NCI-H1105 treated with DMSO at 0.1 percent for 48 hours (cell line): ENCODE results near the gene SYTL2.

Experiments used
- DNase-seq: peaks from one replicate; lab custom pipeline; 2025; lab: John Stamatoyannopoulos, UW

SYTL2 gene

GRCh38 chr11:85758480-85759039 is 52.4 kb downstream of the SYTL2 start:
- no peak for DNase-seq

GRCh38 chr11:85758026-85758425 is 52.9 kb downstream of the SYTL2 start:
- DNase-seq, result no peak

DNA sequence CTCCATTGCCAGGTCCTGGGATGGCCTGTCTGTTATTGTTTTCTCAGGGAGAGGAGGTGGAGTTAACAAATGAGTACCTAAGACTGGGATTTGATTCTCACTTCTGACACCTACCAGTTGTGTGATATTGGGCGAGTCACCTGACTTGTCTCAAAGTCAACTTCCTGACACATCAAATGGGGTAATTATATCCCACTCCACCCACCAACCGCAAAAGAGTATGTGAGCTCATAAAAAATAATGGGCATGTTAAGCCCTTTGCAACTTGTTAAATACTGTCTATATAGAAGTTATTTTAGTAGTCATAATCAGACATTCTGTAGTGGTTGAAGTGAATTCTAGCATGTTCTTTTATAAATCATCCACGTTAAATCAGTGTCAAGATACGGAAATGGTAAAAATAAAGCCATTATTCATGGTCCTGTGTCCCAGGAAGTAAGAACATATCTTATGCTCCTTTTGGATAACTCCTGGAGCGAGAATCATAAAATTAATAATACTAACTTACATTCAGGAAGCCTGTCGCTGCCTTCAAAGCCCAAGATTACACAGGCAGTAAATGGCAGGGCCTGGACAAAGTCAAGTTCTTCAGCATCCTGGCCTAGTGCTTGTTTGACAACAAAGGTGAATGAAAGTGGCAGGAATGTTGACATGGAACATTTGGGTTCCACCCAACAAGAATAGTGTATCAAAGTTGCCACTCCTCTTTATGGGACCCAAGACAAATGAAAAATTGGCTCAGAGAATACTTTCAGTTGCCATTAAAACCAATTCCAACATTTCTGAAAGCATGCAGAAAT is 54.3 kb downstream of the SYTL2 start:
- DNase-seq, result no peak

DNA sequence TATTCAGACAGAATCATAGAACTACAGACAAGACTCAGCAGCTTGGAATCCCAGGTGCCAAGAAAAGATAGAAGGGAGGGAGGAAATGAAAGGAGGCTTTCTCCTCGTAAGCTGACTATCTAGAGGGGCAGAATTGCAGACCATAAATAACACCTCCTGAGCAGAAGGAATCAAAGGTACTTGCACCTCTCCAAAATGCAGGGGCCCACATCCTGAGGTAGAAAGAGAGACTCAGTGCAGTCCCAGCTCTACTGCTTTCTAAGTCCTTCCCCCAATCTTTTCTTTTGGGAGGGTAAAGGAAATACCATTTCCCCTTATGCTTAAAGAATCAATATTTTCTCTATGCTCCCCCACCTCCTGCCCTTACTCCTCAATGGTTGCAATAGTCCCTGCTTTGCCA is 55.2 kb downstream of the SYTL2 start:
- DNase-seq, result no peak

GRCh38 chr11:85755285-85755684 is 55.7 kb downstream of the SYTL2 start:
- no peak for DNase-seq

DNA sequence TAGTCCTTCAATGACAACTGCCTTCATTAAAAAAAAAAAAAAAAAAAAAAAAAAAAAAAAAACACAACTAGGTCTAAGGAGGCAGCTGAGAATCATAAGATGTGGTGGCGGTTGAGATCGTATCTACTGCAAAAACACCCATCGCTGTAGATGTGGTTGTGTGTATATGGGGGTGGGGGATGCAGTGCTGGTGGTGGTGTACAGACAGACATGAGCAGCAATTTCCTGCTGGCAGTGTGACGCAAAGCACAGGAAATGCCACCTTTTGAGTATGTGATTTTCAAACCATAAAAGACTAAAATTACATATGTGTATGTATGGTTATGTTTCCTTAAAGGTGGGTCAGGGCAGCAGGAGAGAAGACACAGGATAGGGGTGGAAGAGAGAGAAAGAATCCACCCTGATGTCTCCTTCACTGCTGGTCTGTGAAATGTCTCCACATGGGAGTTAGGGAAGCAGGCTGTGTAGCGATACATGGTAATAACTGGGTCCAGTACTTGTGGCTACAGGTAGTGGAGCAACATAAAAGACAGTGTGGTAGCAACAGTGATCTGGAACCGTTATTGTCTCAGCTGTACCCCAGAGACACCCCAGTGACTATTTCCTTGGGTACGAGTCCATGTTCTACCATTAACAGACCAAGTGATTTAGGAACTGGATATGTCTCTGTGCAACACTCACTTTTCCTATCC is 57.9 kb downstream of the SYTL2 start:
- DNase-seq, result no peak

- no peak for DNase-seq
Observed at GRCh38 chr11:85752201-85752889, 58.6 kb downstream of the SYTL2 start.

GRCh38 chr11:85751724-85752123 is 59.2 kb downstream of the SYTL2 start:
- no peak for DNase-seq

- DNase-seq, result no peak
Observed at GRCh38 chr11:85750646-85751045, 60.3 kb downstream of the SYTL2 start.

- no peak for DNase-seq
Observed at GRCh38 chr11:85749884-85750283, 61.1 kb downstream of the SYTL2 start.

DNA sequence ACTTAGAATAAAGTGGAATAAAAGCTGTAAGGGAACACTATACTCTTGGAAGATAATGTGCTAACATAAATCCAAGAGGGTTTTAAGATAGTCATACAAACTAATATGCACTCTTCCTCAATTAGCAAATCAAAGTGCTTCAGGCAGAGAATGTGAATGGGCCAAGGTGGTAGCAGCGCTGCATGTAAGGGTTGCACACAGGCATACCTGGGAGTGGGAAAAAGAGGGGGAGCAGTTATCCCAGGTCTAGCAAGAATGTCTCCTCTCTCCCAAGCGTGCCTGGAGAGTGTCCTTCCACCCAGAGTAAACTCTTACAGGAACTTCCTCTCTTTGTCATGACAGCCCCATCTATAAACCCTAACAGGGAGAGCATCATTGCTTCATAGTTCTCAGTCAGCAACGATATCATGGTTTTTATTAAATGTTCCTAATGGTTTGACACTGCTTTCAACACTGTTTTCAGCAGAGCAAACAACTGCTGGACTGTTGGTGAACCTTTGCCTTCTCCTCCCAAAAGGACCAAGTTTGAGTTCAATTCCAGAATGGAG is 61.6 kb downstream of the SYTL2 start:
- no peak for DNase-seq

GRCh38 chr11:85748455-85748891 is 62.5 kb downstream of the SYTL2 start:
- DNase-seq, result no peak

GRCh38 chr11:85746670-85747069 is 64.3 kb downstream of the SYTL2 start:
- DNase-seq, result no peak

DNA sequence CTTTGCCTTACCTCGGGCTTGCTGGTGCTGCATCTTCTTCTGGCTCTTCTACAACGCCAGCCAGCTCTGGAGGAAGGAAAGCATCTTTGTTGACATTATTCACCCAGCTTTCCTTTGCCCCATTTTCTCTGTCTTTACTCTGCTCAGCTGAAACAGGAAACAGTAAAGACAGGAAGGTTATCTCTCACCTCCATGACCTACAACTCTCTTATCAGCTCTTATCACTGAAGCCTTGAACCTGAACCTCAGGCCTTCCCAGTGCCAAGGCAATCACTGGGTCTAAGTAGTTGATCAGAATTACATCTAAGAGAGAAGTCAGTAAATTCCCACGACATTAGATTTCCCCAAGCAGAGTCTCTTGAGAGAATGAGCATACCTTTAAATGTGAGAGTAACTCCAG is 65.3 kb downstream of the SYTL2 start:
- no peak for DNase-seq

DNA sequence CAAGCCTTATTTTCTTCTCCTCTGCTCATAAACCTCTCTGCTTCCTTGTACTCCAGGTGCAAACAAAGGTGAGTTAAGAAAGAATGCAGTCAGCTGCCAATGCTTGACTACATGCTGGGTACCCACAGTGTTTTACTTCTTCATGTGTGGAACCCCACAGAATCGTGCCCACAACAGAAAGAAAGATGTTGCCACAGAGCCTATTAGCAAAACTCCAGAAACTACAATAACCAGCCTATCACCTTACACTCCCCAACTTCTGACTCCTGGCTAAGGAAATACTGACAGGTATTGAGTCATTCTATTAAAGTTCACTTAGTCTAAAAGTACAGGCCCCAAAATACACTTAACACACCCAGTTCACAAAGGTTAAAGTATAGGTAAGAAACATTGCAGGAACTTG is 68.1 kb downstream of the SYTL2 start:
- DNase-seq, result no peak

DNA sequence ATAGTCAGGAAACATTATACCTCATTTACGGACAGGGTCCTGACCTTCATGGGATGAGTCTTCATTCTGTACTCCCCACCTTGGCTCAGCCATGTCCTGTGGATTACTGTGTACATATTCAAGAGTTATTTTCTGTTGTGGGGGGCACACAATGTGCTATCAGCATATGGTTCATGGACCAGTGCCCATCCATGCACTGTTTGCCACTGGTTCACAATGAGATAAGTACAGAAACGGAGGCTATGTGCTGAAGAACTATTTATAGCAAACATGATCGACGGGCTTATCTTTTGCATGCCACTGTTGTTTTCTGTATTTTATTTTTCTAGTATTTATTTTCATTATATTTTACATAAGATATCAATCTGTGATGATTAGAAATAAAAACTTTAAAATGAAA is 68.6 kb downstream of the SYTL2 start:
- DNase-seq, result no peak

DNA sequence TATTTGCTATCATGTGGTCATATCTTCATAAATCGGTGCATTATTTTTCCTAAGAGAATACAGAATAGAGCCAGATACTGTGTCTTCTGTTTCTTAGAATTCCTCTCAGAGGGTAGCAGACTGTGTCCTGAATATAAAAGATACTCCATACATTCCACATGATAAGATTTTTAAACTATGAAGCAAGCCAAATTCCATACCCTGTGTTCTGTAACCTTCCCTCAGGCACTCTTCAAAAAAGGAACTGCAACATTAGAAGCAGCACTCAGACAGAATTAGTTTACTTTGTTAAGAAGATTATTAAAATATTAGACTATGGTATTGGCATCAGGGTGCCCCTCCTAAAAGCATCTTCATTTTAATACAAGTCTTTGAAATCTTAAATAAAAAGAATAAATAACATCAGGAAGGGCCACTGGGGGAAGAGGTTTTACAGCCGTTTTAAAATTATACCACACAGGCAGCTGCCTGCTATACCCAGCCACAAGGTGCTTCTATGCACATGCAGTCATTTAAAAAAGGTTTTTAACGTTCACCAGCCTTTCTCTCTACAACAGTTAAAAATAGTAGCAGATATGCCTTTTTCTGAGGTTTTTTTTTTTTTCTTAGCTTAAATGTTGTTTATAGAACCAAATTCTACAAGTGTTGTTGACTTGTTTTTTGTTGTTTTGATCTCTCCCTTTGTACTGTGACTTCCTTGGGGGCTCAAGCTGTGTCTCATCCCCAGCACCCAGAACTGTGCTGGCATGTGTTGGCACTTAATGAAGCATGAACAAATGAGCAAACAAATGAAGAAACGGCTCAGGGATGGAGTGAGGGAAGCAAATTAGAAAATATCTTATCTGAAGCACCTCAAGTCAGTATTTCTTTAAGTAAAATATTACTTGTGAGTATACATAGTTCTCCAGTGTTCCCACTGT is 70.2 kb downstream of the SYTL2 start:
- no peak for DNase-seq

DNA sequence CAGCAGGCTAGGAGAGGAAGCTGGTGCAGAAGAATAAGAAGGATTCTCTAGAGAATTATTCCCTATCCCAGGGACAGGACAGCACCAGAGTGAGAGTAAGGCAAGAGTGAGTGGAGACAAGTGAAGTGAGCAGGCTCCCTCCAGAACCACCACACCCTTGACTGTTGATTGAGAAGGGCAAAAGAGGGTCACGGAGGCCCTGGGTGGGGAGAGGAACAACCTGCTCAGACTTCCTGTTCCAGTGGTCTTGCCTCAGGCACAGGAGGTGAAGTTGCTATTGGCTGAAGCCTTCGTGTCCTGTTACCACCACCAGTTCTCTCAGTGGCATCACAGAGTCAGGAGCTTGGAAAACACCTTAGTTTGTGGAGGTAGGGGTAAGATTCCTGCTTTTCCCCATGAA is 73.2 kb downstream of the SYTL2 start:
- DNase-seq, result no peak

GRCh38 chr11:85735876-85736460 is 75.0 kb downstream of the SYTL2 start:
- DNase-seq, result no peak

DNA sequence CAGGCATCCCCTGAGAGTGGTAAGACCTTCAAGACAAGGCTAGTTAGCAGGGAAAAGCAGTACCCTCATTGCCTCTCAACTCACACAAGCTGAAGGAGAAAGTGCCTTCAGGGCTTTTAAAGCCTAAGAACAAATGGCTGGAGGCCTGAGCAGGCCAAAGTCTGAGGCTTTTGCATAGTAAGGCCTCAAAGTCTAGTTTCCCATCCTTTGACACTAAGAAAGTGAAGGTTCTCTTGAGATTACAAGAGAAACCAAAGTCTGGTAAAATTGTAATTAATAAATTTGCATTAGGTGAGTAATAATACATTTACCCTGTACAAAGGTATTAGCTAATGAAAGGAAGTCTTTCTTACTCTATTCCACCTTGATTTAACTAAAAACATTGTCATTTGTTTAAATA is 78.0 kb downstream of the SYTL2 start:
- DNase-seq, result no peak

GRCh38 chr11:85726381-85726780 is 84.6 kb downstream of the SYTL2 start:
- no peak for DNase-seq
